HG03378 (cell line): Measurements from ENCODE around the gene PDGFD.

Experiments
- ATAC-seq: cut with Tn5 transposase; IDR thresholded peaks from one replicate; pipeline ENCODE4 v1.9.1; 2021; ENCODE audit warnings: mild to moderate bottlenecking, moderate library complexity; ENCODE audit not compliant: unreplicated experiment

The PDGFD gene

DNA sequence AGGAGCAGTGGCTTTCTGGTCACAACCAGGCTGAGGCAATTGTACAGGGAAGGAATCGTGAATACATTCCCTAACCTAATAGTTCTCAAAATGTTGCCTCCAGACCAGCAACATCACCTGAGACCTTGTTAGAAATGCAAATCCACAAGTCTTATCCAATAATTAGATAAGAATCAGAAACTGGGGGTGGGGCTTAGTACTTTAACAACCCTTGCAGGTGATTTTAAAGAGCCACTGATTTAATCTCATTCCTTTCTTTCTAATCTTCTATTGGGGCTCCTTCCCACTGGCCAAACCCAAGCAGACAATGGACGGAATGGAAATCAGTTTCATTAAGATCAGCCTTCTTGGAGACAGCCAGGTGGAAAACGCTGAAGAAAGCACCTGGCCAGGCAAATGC is 269.9 kb downstream of the PDGFD start:
- no peak for ATAC-seq

- ATAC-seq = no peak
Measured at GRCh38 chr11:103893371-103893770, 270.6 kb downstream of the PDGFD start.

- ATAC-seq = no peak
Measured at GRCh38 chr11:103892603-103893002, 271.3 kb downstream of the PDGFD start.

DNA sequence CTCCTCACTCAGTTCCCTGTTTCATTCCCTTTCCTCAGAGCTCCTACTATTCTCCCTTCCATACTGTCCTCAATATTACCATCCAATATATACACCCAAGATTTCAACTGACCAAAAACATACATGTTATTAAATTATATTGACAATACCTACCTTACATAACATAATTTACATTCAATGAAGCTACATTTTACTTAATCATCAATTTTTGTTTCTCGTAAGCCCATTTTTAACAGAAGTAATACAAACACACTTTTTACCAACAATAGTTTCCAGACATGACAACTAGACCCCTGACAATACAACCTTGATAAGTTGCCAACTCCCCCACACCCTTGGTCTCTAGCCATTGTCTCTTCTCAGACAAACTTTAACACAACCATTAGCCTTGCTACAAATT is 273.3 kb downstream of the PDGFD start:
- ATAC-seq = no peak

DNA sequence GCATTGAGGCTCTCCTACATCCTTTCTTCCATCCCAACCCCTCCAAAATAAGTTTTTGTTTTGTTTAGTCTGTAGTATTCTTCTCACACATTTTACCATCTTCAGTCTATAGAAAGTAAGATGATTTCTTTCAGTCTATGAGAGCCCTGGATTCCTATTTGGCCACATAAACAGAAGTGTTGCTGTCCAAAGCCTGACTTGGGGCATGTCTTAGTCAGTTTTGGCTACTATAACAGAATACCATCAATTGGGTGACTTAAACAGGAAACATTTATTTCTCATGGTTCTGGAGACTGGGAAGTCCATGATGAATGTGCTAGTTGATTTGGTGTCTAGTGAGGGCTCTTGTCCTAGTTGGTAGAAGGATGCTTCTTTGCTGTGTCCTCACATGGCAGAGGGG is 274.3 kb downstream of the PDGFD start:
- no peak for ATAC-seq

- ATAC-seq = no peak
Measured at GRCh38 chr11:103888541-103888951, 275.4 kb downstream of the PDGFD start.

DNA sequence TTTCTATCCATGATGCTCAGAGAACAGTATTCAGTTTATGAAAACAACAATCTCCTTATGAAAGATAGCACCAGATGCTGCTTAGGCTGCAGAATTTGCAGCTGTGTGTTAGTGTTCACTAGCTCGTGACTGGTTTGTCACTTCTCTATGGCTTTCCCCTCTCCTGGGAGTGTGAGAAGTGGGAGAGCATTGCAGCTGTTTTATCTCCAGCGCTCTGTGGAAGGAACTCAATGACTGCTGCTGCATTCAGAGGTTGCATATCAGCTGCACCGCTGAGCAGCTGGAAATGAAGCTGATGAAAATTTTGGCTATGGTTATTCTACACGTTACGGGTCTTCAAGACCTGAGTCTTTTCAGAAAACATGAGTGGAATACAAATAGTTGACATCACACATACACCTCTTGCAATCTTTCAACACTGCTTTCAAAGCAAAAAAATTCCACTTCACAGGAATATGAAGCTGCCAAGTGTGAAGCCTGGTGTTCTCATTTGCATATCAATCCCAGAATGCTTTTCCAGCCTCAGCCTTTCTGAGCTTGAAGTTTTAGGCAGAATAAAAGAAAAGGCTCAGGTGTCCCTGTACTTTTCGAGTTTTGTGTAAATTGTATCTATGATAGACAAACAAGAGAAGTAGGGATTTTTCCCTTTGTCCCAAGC is 276.8 kb downstream of the PDGFD start:
- no peak for ATAC-seq

- ATAC-seq = no peak
Measured at GRCh38 chr11:103883856-103884255, 280.1 kb downstream of the PDGFD start.

- ATAC-seq = no peak
Measured at GRCh38 chr11:103883291-103883690, 280.7 kb downstream of the PDGFD start.

- ATAC-seq = no peak
Measured at GRCh38 chr11:103881584-103881983, 282.4 kb downstream of the PDGFD start.

- ATAC-seq = no peak
Measured at GRCh38 chr11:103880968-103881367, 283.0 kb downstream of the PDGFD start.

DNA sequence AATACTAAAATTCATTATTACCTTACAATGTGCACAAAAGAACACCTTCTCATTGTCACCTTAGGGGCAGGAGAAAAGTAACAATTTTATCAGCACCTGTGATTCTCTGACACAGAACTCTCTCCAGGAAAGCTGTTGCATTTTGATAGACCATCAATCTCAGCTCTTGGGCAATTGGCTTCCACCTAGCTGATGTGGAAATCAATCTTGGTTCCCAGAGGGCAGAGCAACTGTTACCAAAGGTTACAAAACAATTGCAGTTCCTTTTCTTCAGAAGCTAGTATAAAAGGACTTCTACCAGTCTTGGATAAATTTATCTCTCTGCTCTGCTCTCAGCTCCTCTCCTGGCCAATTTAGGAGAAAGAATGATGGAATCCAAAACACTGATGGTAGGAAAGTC is 285.3 kb downstream of the PDGFD start:
- ATAC-seq = no peak

GRCh38 chr11:103877221-103877620 is 286.7 kb downstream of the PDGFD start:
- ATAC-seq = no peak

GRCh38 chr11:103875855-103876510 is 288.0 kb downstream of the PDGFD start:
- peak; percentile 62 for ATAC-seq

GRCh38 chr11:103872748-103873147 is 291.2 kb downstream of the PDGFD start:
- ATAC-seq = no peak

GRCh38 chr11:103871923-103872551 is 291.9 kb downstream of the PDGFD start:
- no peak for ATAC-seq

DNA sequence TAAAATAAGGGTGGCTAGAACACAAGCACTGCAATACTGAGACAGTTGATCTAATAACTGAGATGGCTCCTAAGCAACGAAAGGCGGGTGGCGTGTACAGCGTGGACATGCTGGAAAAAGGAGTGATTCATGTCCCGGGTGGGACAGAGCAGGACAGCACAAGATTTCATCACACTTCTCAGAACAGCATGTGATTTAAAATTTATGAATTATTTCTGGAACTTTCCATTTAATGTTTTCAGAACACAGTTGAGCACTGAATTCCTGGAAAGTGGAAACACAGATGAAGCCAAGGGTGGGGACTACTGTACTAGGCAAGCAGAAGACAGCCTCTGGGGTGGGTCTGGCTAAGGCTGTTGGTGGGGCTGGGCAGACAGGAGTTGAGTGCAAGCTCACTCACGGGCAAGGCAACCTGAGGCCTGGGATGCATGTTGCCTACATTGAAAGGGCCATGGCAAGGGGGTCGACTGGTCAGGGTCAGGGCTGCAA is 293.1 kb downstream of the PDGFD start:
- ATAC-seq = no peak

DNA sequence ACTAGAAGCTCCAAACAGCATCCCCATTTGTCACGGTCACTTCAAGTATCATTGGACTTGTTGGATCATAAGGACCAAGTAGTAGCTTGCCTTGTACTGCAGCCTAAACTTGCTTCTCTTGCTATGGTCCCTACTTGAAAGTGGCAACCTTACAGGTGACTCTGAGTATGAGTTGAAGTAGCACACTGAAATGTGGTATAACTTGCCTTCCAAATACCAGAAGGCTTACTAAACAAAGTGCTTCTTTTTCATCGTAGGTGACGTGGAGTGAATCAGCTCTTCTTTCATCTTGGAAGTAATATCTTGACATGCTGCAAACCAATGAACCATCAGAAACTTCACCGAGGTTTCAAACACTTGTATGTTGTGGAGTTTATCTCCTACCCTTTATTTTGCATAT is 296.5 kb downstream of the PDGFD start:
- no peak for ATAC-seq

- ATAC-seq = no peak
Measured at GRCh38 chr11:103863497-103863896, 300.4 kb downstream of the PDGFD start.

DNA sequence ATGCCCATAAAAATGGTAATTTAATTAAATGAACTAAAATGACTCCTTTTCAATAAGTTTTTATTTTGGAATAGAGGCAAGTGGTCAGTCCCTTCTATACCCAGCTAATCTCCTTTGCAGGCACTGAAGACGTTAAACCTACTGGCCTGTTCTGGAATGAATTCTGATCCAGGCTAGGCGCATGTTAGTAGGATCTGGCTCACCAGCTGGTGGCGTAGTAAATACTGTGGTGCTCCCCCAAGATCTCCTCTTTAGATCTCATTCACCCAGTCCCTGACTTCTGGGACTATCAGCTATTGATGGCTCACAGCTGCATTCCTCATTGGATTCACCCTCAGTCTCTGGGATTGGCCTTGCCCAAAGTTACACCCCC is 301.2 kb downstream of the PDGFD start:
- ATAC-seq = peak; percentile 12

- ATAC-seq = peak; percentile 79
Measured at GRCh38 chr11:103862094-103862801, 301.7 kb downstream of the PDGFD start.
